Astrocyte (in vitro differentiated cells and primary cell): ENCODE measurements around the gene CPT2. TPM values are rescaled to one million over a fixed set of nuclear protein-coding genes. Genes with fewer than 3 reads are reported as not detected.

Experiments
- DNase-seq: peaks from one replicate; pipeline ENCODE4 v3.0.0-alpha.2; 2010; ENCODE audit warnings: low read depth
- FAIRE-seq: peaks from 2 replicates; lab custom pipeline; 2011; peaks lifted over from hg19 to GRCh38; lab: Jason Lieb, UNC
- H2AFZ ChIP-seq: 2 replicates; pipeline ENCODE4 v1.6.0; 2012; ENCODE audit warnings: low read depth, low read length, inconsistent platforms
- H3K27ac ChIP-seq: 2 replicates; pipeline ENCODE4 v1.5.1; 2011; ENCODE audit warnings: low read depth, low read length, inconsistent platforms
- H3K27me3 ChIP-seq: 2 replicates; pipeline ENCODE4 v1.6.0; 2011; ENCODE audit warnings: low read length, inconsistent platforms; ENCODE audit not compliant: insufficient read depth
- H3K36me3 ChIP-seq: 2 replicates; pipeline ENCODE4 v1.5.1; 2011; ENCODE audit warnings: low read length, inconsistent platforms; ENCODE audit not compliant: insufficient read depth
- H3K4me1 ChIP-seq: 2 replicates; pipeline ENCODE4 v1.5.1; 2011; ENCODE audit warnings: low read length, inconsistent platforms; ENCODE audit not compliant: insufficient read depth
- H3K4me2 ChIP-seq: 2 replicates; pipeline ENCODE4 v1.6.0; 2012; ENCODE audit warnings: low read length, inconsistent platforms
- H3K4me3 ChIP-seq: 2 replicates; pipeline ENCODE4 v1.5.1; 2011; ENCODE audit warnings: low read depth, mild to moderate bottlenecking, low read length, inconsistent platforms; ENCODE audit not compliant: insufficient read depth
- H3K79me2 ChIP-seq: 2 replicates; pipeline ENCODE4 v1.6.0; 2012; ENCODE audit warnings: mild to moderate bottlenecking, low read length, inconsistent platforms; ENCODE audit not compliant: insufficient read depth
- H3K9ac ChIP-seq: 2 replicates; pipeline ENCODE4 v1.6.0; 2012; ENCODE audit warnings: mild to moderate bottlenecking, low read length, inconsistent platforms
- H3K9me3 ChIP-seq: 2 replicates; pipeline ENCODE4 v1.5.1; 2012; ENCODE audit warnings: low read depth, mild to moderate bottlenecking, low read length, inconsistent platforms; ENCODE audit not compliant: insufficient read depth
- H4K20me1 ChIP-seq: 2 replicates; pipeline ENCODE4 v1.6.0; 2012; ENCODE audit warnings: low read length, inconsistent platforms; ENCODE audit not compliant: insufficient read depth
- H3K27ac Mint-ChIP-seq: one replicate; pipeline ENCODE4 v1.8.0; 2021; ENCODE audit warnings: mild to moderate bottlenecking, mixed read lengths; ENCODE audit not compliant: unreplicated experiment
- H3K27me3 Mint-ChIP-seq: one replicate; pipeline ENCODE4 v1.8.0; 2021; ENCODE audit warnings: low read depth, mixed read lengths; ENCODE audit not compliant: unreplicated experiment
- H3K36me3 Mint-ChIP-seq: one replicate; pipeline ENCODE4 v1.8.0; 2021; ENCODE audit warnings: low read depth, mixed read lengths; ENCODE audit not compliant: unreplicated experiment
- H3K4me1 Mint-ChIP-seq: one replicate; pipeline ENCODE4 v1.8.0; 2021; ENCODE audit warnings: low read depth, mixed read lengths; ENCODE audit not compliant: unreplicated experiment
- H3K4me3 Mint-ChIP-seq: one replicate; pipeline ENCODE4 v1.8.0; 2021; ENCODE audit warnings: mild to moderate bottlenecking, moderate library complexity, mixed read lengths; ENCODE audit not compliant: unreplicated experiment
- H3K9me3 Mint-ChIP-seq: one replicate; pipeline ENCODE4 v1.8.0; 2021; ENCODE audit warnings: mild to moderate bottlenecking, mixed read lengths; ENCODE audit not compliant: unreplicated experiment
- EZH2 ChIP-seq: IDR thresholded peaks from 2 replicates; pipeline ENCODE4 v1.6.1; 2012; ENCODE audit warnings: mild to moderate bottlenecking, low read length, inconsistent platforms; ENCODE audit not compliant: insufficient read depth
- total RNA-seq: library from RNA; stranded (reverse); gene quantifications from 2 replicates; pipeline ENCODE4 v1.2.1, GENCODE V29; 2021
- TF ChIP-seq, protein P1 (sequence below): IDR thresholded peaks from 2 replicates; pipeline ENCODE4 v1.5.1; 2011; ENCODE audit warnings: low read depth, mild to moderate bottlenecking, inconsistent platforms, low read length, moderate library complexity; ENCODE audit not compliant: insufficient read depth

The CPT2 gene
- total RNA-seq, 1 donor from 2014 or later, result 10.4 TPM

- Histone ChIP-seq H3K27ac (peak overlapping the region; percentile 21), H3K9me3 (no peaks in the 10 kb centered on the region), H3K4me1 (peaks cover 30% of the 10 kb centered on the region), H3K27me3 (no peaks in the 10 kb centered on the region), H3K9ac (no peak overlapping the region), H2AFZ (no peak overlapping the region), H3K79me2 (no peaks in the 10 kb centered on the region), H3K36me3 (no peaks in the 10 kb centered on the region), H4K20me1 (no peaks in the 10 kb centered on the region), H3K4me2 (peak overlapping the region; percentile 22), H3K4me3 (no peak overlapping the region)
- H3K9me3 Mint-ChIP-seq, result no peaks in the 10 kb centered on the region
- DNase-seq (peak; percentile 85), FAIRE-seq (no peak)
- H3K27me3 Mint-ChIP-seq, result peaks cover 2% of the 10 kb centered on the region
- TF ChIP-seq, protein P1, sequence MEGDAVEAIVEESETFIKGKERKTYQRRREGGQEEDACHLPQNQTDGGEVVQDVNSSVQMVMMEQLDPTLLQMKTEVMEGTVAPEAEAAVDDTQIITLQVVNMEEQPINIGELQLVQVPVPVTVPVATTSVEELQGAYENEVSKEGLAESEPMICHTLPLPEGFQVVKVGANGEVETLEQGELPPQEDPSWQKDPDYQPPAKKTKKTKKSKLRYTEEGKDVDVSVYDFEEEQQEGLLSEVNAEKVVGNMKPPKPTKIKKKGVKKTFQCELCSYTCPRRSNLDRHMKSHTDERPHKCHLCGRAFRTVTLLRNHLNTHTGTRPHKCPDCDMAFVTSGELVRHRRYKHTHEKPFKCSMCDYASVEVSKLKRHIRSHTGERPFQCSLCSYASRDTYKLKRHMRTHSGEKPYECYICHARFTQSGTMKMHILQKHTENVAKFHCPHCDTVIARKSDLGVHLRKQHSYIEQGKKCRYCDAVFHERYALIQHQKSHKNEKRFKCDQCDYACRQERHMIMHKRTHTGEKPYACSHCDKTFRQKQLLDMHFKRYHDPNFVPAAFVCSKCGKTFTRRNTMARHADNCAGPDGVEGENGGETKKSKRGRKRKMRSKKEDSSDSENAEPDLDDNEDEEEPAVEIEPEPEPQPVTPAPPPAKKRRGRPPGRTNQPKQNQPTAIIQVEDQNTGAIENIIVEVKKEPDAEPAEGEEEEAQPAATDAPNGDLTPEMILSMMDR, result no peak
- TF ChIP-seq EZH2, result no peak
- no peak overlapping the region for H3K27ac Mint-ChIP-seq
- peaks cover 20% of the 10 kb centered on the region for H3K4me1 Mint-ChIP-seq
- no peaks in the 10 kb centered on the region for H3K36me3 Mint-ChIP-seq
- H3K4me3 Mint-ChIP-seq, result no peak overlapping the region
These were observed 48.5 kb upstream of the CPT2 start for GRCh38 chr1:53148123-53148522.

GRCh38 chr1:53153752-53154151 lies 42.9 kb upstream of the CPT2 start:
- H3K9me3 Mint-ChIP-seq, result peaks cover 5% of the 10 kb centered on the region
- Histone ChIP-seq H3K9me3 (no peaks in the 10 kb centered on the region), H3K27me3 (no peaks in the 10 kb centered on the region), H3K4me2 (no peak overlapping the region), H3K9ac (no peak overlapping the region), H3K4me3 (no peak overlapping the region), H4K20me1 (no peaks in the 10 kb centered on the region), H3K4me1 (no peaks in the 10 kb centered on the region), H3K27ac (no peak overlapping the region), H3K36me3 (no peaks in the 10 kb centered on the region), H3K79me2 (no peaks in the 10 kb centered on the region), H2AFZ (no peak overlapping the region)
- TF ChIP-seq, protein P1, result no peak
- TF ChIP-seq EZH2, result no peak
- H3K27me3 Mint-ChIP-seq, result peaks cover 13% of the 10 kb centered on the region
- H3K4me1 Mint-ChIP-seq, result no peaks in the 10 kb centered on the region
- no peak overlapping the region for H3K4me3 Mint-ChIP-seq
- FAIRE-seq (no peak), DNase-seq (no peak)
- H3K27ac Mint-ChIP-seq, result no peak overlapping the region
- H3K36me3 Mint-ChIP-seq, result no peaks in the 10 kb centered on the region

- no peak overlapping the region for H3K4me2 ChIP-seq
- H3K9ac ChIP-seq, result no peak overlapping the region
- no peak overlapping the region for H3K27ac Mint-ChIP-seq
- H3K36me3 Mint-ChIP-seq, result no peaks in the 10 kb centered on the region
- H3K27me3 Mint-ChIP-seq, result peaks cover 15% of the 10 kb centered on the region
- peaks cover 7% of the 10 kb centered on the region for H3K9me3 Mint-ChIP-seq
- H3K4me3 ChIP-seq, result no peak overlapping the region
- H2AFZ ChIP-seq, result no peak overlapping the region
- H3K4me1 Mint-ChIP-seq, result no peaks in the 10 kb centered on the region
- no peaks in the 10 kb centered on the region for H3K4me1 ChIP-seq
- no peaks in the 10 kb centered on the region for H3K36me3 ChIP-seq
- no peak overlapping the region for H3K27ac ChIP-seq
- H3K4me3 Mint-ChIP-seq, result no peak overlapping the region
- FAIRE-seq (no peak), DNase-seq (no peak)
- H3K9me3 ChIP-seq, result no peaks in the 10 kb centered on the region
- no peaks in the 10 kb centered on the region for H4K20me1 ChIP-seq
- H3K27me3 ChIP-seq, result no peaks in the 10 kb centered on the region
- TF ChIP-seq, protein P1, result no peak
- TF ChIP-seq EZH2, result no peak
- H3K79me2 ChIP-seq, result no peaks in the 10 kb centered on the region
These were observed 41.7 kb upstream of the CPT2 start for GRCh38 chr1:53154859-53155438.
